GM12878 (cell line): Measurements from ENCODE around the gene WNT3A. TPM values are rescaled to one million over a fixed set of nuclear protein-coding genes. Genes with fewer than 3 reads are reported as not detected.

ENCODE experiments used
- ATAC-seq: fragments of 200-7000 bp; cut with Tn5 transposase; 3 replicates; pipeline ENCODE4 v1.9.1; 2020; ENCODE audit warnings: mild to moderate bottlenecking, moderate library complexity
- BruUV-seq: library from RNA; stranded (reverse); fragments of 400-500 nt; replicated peaks from 2 replicates; lab custom pipeline; 2021; lab: Mats Ljungman, UMichigan
- CTCF ChIA-PET: fragments of 300-600 bp; sonication (Branson Sonifier 250); formaldehyde crosslinking; extraction: SDS; loops from one replicate; lab custom pipeline; 2021; ENCODE audit warnings: inconsistent platforms; lab: Yijun Ruan, JAX
- POLR2A ChIA-PET: fragments of 350-600 bp; formaldehyde crosslinking; extraction: SDS; loops from one replicate; lab custom pipeline; 2021; ENCODE audit warnings: inconsistent platforms; lab: Charles Lee
- RAD21 ChIA-PET: fragments of 300-600 bp; sonication (Branson Sonifier 250); formaldehyde crosslinking; loops from one replicate; lab custom pipeline; 2023; ENCODE audit warnings: antibody characterized with exemption; ENCODE audit not compliant: unreplicated experiment; lab: Charles Lee
- SMC1A ChIA-PET: fragments of 300-600 bp; sonication (Branson Sonifier 250); formaldehyde crosslinking; loops from one replicate; lab custom pipeline; 2023; ENCODE audit not compliant: unreplicated experiment, uncharacterized antibody; lab: Charles Lee
- DNase-seq: peaks from one replicate; pipeline ENCODE4 v3.0.0-alpha.2; 2011; ENCODE audit warnings: low read depth, low spot score
- FAIRE-seq: peaks from 3 replicates; lab custom pipeline; 2011; peaks lifted over from hg19 to GRCh38; lab: Jason Lieb, UNC
- H2AFZ ChIP-seq: 2 replicates; pipeline ENCODE4 v1.6.0; 2011; ENCODE audit warnings: low read depth, low read length, control low read depth; ENCODE audit not compliant: control insufficient read depth
- H3K27ac ChIP-seq: 2 replicates; pipeline ENCODE4 v1.5.1; 2011; ENCODE audit warnings: control low read depth; ENCODE audit not compliant: control insufficient read depth, insufficient read depth
- H3K27me3 ChIP-seq, 2 experiments: replicated peaks in 1 of 2; 2 replicates each; pipeline versions ENCODE4 v1.6.0 to v1.6.1; 2011; ENCODE audit warnings: low read length in 1 of 2; ENCODE audit not compliant: control insufficient read depth in 2 of 2, insufficient read depth in 2 of 2
- H3K36me3 ChIP-seq, 2 experiments: 2 replicates each; pipeline ENCODE4 v1.5.1; 2011; ENCODE audit warnings: low read length in 1 of 2; ENCODE audit not compliant: control insufficient read depth in 2 of 2, insufficient read depth in 2 of 2
- H3K4me1 ChIP-seq: 2 replicates; pipeline ENCODE4 v1.6.1; 2011; ENCODE audit warnings: mild to moderate bottlenecking, low read length, moderate library complexity, mixed read lengths; ENCODE audit not compliant: control insufficient read depth, insufficient read depth
- H3K4me2 ChIP-seq: 2 replicates; pipeline ENCODE4 v1.6.0; 2011; ENCODE audit warnings: control low read depth; ENCODE audit not compliant: control insufficient read depth, insufficient read depth
- H3K4me3 ChIP-seq: fragments of 200-600 bp; sonication (generic); 2 replicates; pipeline ENCODE4 v1.5.1; 2016
- H3K79me2 ChIP-seq: 2 replicates; pipeline ENCODE4 v1.6.0; 2011; ENCODE audit warnings: low read length; ENCODE audit not compliant: control insufficient read depth, insufficient read depth
- H3K9ac ChIP-seq: 2 replicates; pipeline ENCODE4 v1.8.0; 2011; ENCODE audit warnings: low read length, control low read depth, mixed read lengths; ENCODE audit not compliant: control insufficient read depth, insufficient read depth
- H3K9me3 ChIP-seq: replicated peaks from 3 replicates; pipeline ENCODE4 v1.5.1; 2011; ENCODE audit warnings: mild to moderate bottlenecking, low read length; ENCODE audit not compliant: control insufficient read depth, insufficient read depth
- H4K20me1 ChIP-seq: 2 replicates; pipeline ENCODE4 v1.6.0; 2011; ENCODE audit not compliant: control insufficient read depth, insufficient read depth
- CBX5 ChIP-seq: sonication (generic); IDR thresholded peaks from 2 replicates; pipeline ENCODE4 v1.6.1; 2016; ENCODE audit warnings: low read depth, moderate library complexity, mild to moderate bottlenecking, inconsistent platforms
- FOXM1 ChIP-seq: IDR thresholded peaks from 2 replicates; pipeline ENCODE4 v1.6.1; 2012; ENCODE audit warnings: low read depth, mild to moderate bottlenecking, inconsistent platforms, low read length, moderate library complexity
- IRF4 ChIP-seq: IDR thresholded peaks from 2 replicates; pipeline ENCODE4 v1.6.1; 2011; ENCODE audit warnings: low read depth, low read length
- MYB ChIP-seq: fragments of 150-350 bp; IDR thresholded peaks from 2 replicates; pipeline ENCODE4 v1.6.1; 2014; ENCODE audit warnings: mild to moderate bottlenecking, low read depth, low read length, borderline replicate concordance
- NFYB ChIP-seq: IDR thresholded peaks from 2 replicates; pipeline ENCODE4 v1.6.1; 2011; ENCODE audit warnings: low read depth, mild to moderate bottlenecking, low read length, improper control_type of control experiment, moderate library complexity; ENCODE audit not compliant: insufficient read depth
- NR2F1 ChIP-seq: fragments of 450-650 bp; conservative IDR thresholded peaks from 2 replicates; pipeline ENCODE4 v1.6.1; 2017; ENCODE audit warnings: mild to moderate bottlenecking
- RAD51 ChIP-seq: fragments of 450-650 bp; IDR thresholded peaks from 2 replicates; pipeline ENCODE4 v1.6.1; 2016; ENCODE audit warnings: moderate library complexity, mild to moderate bottlenecking, inconsistent platforms
- SREBF1 ChIP-seq: IDR thresholded peaks from 2 replicates; pipeline ENCODE4 v1.6.1; 2012; ENCODE audit warnings: mild to moderate bottlenecking, low read length
- STAT1 ChIP-seq: fragments of 450-650 bp; conservative IDR thresholded peaks from 2 replicates; pipeline ENCODE4 v1.6.1; 2014; ENCODE audit warnings: antibody characterized with exemption, mild to moderate bottlenecking
- ZNF592 ChIP-seq: fragments of 450-650 bp; IDR thresholded peaks from 2 replicates; pipeline ENCODE4 v1.6.1; 2017; ENCODE audit warnings: mild to moderate bottlenecking, moderate library complexity
- WGBS: methylation state at CpG from one replicate; pipeline ENCODE4 v1.1.6; 2016; ENCODE audit warnings: low lambda C conversion rate; ENCODE audit not compliant: insufficient replicate concordance, insufficient coverage; ENCODE audit errors: missing lambda C conversion rate; 5-methylcytosine and 5-hydroxymethylcytosine counted together
- in situ Hi-C: fragments of 300-500 bp; cut with MboI; formaldehyde crosslinking; loops from 9 replicates; pipeline ENCODE4 v1.14.3; 2018; ENCODE audit warnings: mixed read lengths
- intact Hi-C: fragments of 100-400 bp; cut with micrococcal nuclease; formaldehyde crosslinking; loops from one replicate; pipeline ENCODE4 v1.14.2; 2022; ENCODE audit not compliant: unreplicated experiment
- polyA plus RNA-seq, 11 experiments: library from polyadenylated mRNA; depleted of rRNA in 4 of 11; unstranded in 6 of 11; stranded (reverse) in 5 of 11; fragments of >200 nt; fragmentation: Nextera tagmentation in 4 of 11; fragmentation: Illumina TruSeq in 1 of 11; extraction: Ambion mirVana in 4 of 11; extraction: Trizol in 1 of 11; gene quantifications; 1 replicate in 1 of 11; 2 replicates in 10 of 11; pipeline versions ENCODE4 v1.2.1 to v1.2.3, GENCODE V29; 2011 to 2016; ENCODE audit warnings: inconsistent platforms in 2 of 11, missing spikeins in 2 of 11, low read depth in 1 of 11
- total RNA-seq, 4 experiments: library from RNA; depleted of rRNA in 3 of 4; stranded (reverse); fragments of >200 nt in 3 of 4; fragmentation: Illumina TruSeq in 1 of 4; extraction: Trizol in 1 of 4; gene quantifications; 2 replicates each; pipeline versions ENCODE4 v1.2.1 to v1.2.3, GENCODE V29; 2013 to 2021

Gene WNT3A
- total and polyA plus RNA-seq, 10 of the 15 experiments (the other 5 are each of a cell fraction or from before 2014, with no cell fraction given): 0.16 TPM; not detected in 9

GRCh38 chr1:227958617-227959324 lies 48.0 kb upstream of the WNT3A start:
- no peak for TF ChIP-seq NR2F1
- WGBS: 0% methylated on average over 2 of the region's 2 CpGs
- POLR2A ChIA-PET: no interaction called here
- H3K27me3 ChIP-seq: peaks cover 0 to 3% of the 10 kb centered on the region in 2 experiments; a peak in 1 of 4 replicates
- ATAC-seq (no peak), DNase-seq (no peak), FAIRE-seq (no peak)
- H3K4me2 ChIP-seq: no peak overlapping the region
- H2AFZ ChIP-seq: no peak overlapping the region
- no peaks in the 10 kb centered on the region for H3K79me2 ChIP-seq
- SMC1A ChIA-PET: no interaction called here
- no peak overlapping the region for H3K9ac ChIP-seq
- no peaks in the 10 kb centered on the region for H4K20me1 ChIP-seq
- no TSS peak for BruUV-seq
- RAD21 ChIA-PET: no interaction called here
- no peaks in the 10 kb centered on the region for H3K9me3 ChIP-seq
- no peaks in the 10 kb centered on the region for H3K4me1 ChIP-seq
- H3K4me3 ChIP-seq: no peak overlapping the region
- H3K27ac ChIP-seq: no peak overlapping the region
- intact Hi-C loops (no loop called here), in situ Hi-C loops (no loop called here)
- CTCF ChIA-PET: interaction anchor here (0.6 kb wide), 1 partner anchor 201 kb away, joined by 3 read pairs; no protein-coding TSS in a partner anchor
- H3K36me3 ChIP-seq: no peaks in the 10 kb centered on the region

- H3K4me3 ChIP-seq: no peak overlapping the region
- H4K20me1 ChIP-seq: no peaks in the 10 kb centered on the region
- no peak overlapping the region for H2AFZ ChIP-seq
- ATAC-seq: no peak
- ChIA-PET POLR2A (no interaction called here), SMC1A (interaction anchor here (1.4 kb wide), 1 partner anchor 27 kb away, joined by 3 read pairs; no protein-coding TSS in a partner anchor), RAD21 (no interaction called here), CTCF (no interaction called here)
- peaks cover 0 to 3% of the 10 kb centered on the region in 2 experiments; a peak in 1 of 4 replicates for H3K27me3 ChIP-seq
- WGBS: 37% methylated on average over 10 of the region's 10 CpGs
- H3K27ac ChIP-seq: no peak overlapping the region
- no peaks in the 10 kb centered on the region for H3K79me2 ChIP-seq
- H3K4me1 ChIP-seq: no peaks in the 10 kb centered on the region
- in situ Hi-C loops (no loop called here), intact Hi-C loops (no loop called here)
- BruUV-seq: no TSS peak
- no peaks in the 10 kb centered on the region for H3K36me3 ChIP-seq
- FAIRE-seq: no peak
- H3K9ac ChIP-seq: no peak overlapping the region
- H3K9me3 ChIP-seq: no peaks in the 10 kb centered on the region
- no peak for DNase-seq
- no peak overlapping the region for H3K4me2 ChIP-seq
- no peak for TF ChIP-seq STAT1
- TF ChIP-seq ZNF592: no peak
- TF ChIP-seq CBX5: no peak
- TF ChIP-seq SREBF1: no peak
- TF ChIP-seq RAD51: no peak
- no peak for TF ChIP-seq FOXM1
- no peak for TF ChIP-seq NFYB
- no peak for TF ChIP-seq MYB
- TF ChIP-seq IRF4: no peak
- no peak for TF ChIP-seq NR2F1
Measured at GRCh38 chr1:227959325-227959860, 47.4 kb upstream of the WNT3A start.
